HepG2 (cell line): ENCODE data around the gene SFXN2. TPM values are rescaled to one million over a fixed set of nuclear protein-coding genes. Genes with fewer than 3 reads are reported as not detected.

Experiments used
- HHEX ChIP-seq: IDR thresholded peaks from 2 replicates; pipeline ENCODE4 v1.6.1; 2016; ENCODE audit warnings: control low read depth
- KAT2B ChIP-seq: fragments of 150-350 bp; IDR thresholded peaks from 2 replicates; pipeline ENCODE4 v1.6.1; 2014; ENCODE audit warnings: low read depth, low read length, borderline replicate concordance
- LRRFIP1 ChIP-seq: sonication (generic); formaldehyde crosslinking; conservative IDR thresholded peaks from 2 replicates; pipeline ENCODE4 v1.4.0; 2020; ENCODE audit warnings: missing genetic modification reagents
- MAZ ChIP-seq, 2 experiments: sonication (generic) in 1 of 2; formaldehyde crosslinking in 1 of 2; IDR thresholded peaks; 2 replicates each; pipeline versions ENCODE4 v1.5.0 to v1.6.1; 2012 to 2020; ENCODE audit warnings: low read depth in 2 of 2, mild to moderate bottlenecking in 2 of 2, borderline replicate concordance in 1 of 2, improper control_type of control experiment in 1 of 2, low read length in 1 of 2, missing genetic modification reagents in 1 of 2, moderate library complexity in 1 of 2
- NCOA5 ChIP-seq: sonication (generic); formaldehyde crosslinking; IDR thresholded peaks from 2 replicates; pipeline ENCODE4 v1.4.0; 2020; ENCODE audit warnings: missing genetic modification reagents
- NFKBIZ ChIP-seq: IDR thresholded peaks from 2 replicates; pipeline ENCODE4 v1.6.1; 2018; ENCODE audit warnings: missing genetic modification reagents, missing compliant biosample characterization
- POGZ ChIP-seq: sonication (generic); formaldehyde crosslinking; IDR thresholded peaks from 2 replicates; pipeline ENCODE4 v1.4.0; 2020; ENCODE audit warnings: mild to moderate bottlenecking, missing genetic modification reagents
- RXRA ChIP-seq: sonication (generic); formaldehyde crosslinking; IDR thresholded peaks from 2 replicates; pipeline ENCODE4 v1.5.1; 2020; ENCODE audit warnings: missing genetic modification reagents
- SMC3 ChIP-seq: IDR thresholded peaks from 2 replicates; pipeline ENCODE4 v1.6.1; 2011; ENCODE audit warnings: low read length, improper control_type of control experiment
- SSRP1 ChIP-seq: IDR thresholded peaks from 2 replicates; pipeline ENCODE4 v1.6.1; 2016; ENCODE audit warnings: control low read depth
- TEAD3 ChIP-seq: optimal IDR thresholded peaks from 2 replicates; pipeline ENCODE3; 2016; ENCODE audit warnings: borderline replicate concordance
- TSC22D2 ChIP-seq: sonication (generic); formaldehyde crosslinking; IDR thresholded peaks from 2 replicates; pipeline ENCODE4 v1.5.1; 2020; ENCODE audit warnings: missing genetic modification reagents, mild to moderate bottlenecking, borderline replicate concordance
- ZNF138 ChIP-seq: sonication (generic); formaldehyde crosslinking; IDR thresholded peaks from 2 replicates; pipeline ENCODE4 v1.5.0; 2020; ENCODE audit warnings: mild to moderate bottlenecking, low read depth, missing genetic modification reagents
- ZNF431 ChIP-seq: sonication (generic); formaldehyde crosslinking; IDR thresholded peaks from 2 replicates; pipeline ENCODE4 v1.9.0; 2022; ENCODE audit warnings: missing genetic modification reagents, low read depth, mild to moderate bottlenecking, borderline replicate concordance
- ZNF770 ChIP-seq: sonication (generic); formaldehyde crosslinking; IDR thresholded peaks from 2 replicates; pipeline ENCODE4 v1.5.0; 2020; ENCODE audit warnings: mild to moderate bottlenecking, missing genetic modification reagents
- polyA plus RNA-seq, 8 experiments: library from polyadenylated mRNA; depleted of rRNA in 3 of 8; stranded (reverse) in 7 of 8; unstranded in 1 of 8; fragments of >200 nt; fragmentation: Illumina TruSeq in 4 of 8; extraction: Trizol in 4 of 8; gene quantifications; 2 replicates each; pipeline versions ENCODE4 v1.2.1 to v1.2.3, GENCODE V29; 2011 to 2016; ENCODE audit warnings: low read depth in 4 of 8, missing spikeins in 1 of 8, mixed read lengths in 1 of 8; ENCODE audit not compliant: insufficient read depth in 1 of 8
- total RNA-seq, 5 experiments: library from RNA; depleted of rRNA; stranded (reverse); fragments of >200 nt; fragmentation: Illumina TruSeq; extraction: Trizol; gene quantifications; 2 replicates each; pipeline ENCODE4 v1.2.3, GENCODE V29; 2016; ENCODE audit warnings: low read depth in 1 of 5
- TF ChIP-seq, protein P1 (sequence below): IDR thresholded peaks from 2 replicates; pipeline ENCODE4 v1.4.0; 2020; ENCODE audit warnings: mild to moderate bottlenecking, missing genetic modification reagents
- TF ChIP-seq, protein P2 (sequence below): sonication (generic); formaldehyde crosslinking; IDR thresholded peaks from 2 replicates; pipeline ENCODE4 v1.5.0; 2020; ENCODE audit warnings: mild to moderate bottlenecking, missing genetic modification reagents, borderline replicate concordance

The SFXN2 gene
- total and polyA plus RNA-seq, 2 of the 13 experiments (the other 11 are each of a cell fraction or from before 2014, with no cell fraction given) = 12.8 to 21.1 TPM

DNA sequence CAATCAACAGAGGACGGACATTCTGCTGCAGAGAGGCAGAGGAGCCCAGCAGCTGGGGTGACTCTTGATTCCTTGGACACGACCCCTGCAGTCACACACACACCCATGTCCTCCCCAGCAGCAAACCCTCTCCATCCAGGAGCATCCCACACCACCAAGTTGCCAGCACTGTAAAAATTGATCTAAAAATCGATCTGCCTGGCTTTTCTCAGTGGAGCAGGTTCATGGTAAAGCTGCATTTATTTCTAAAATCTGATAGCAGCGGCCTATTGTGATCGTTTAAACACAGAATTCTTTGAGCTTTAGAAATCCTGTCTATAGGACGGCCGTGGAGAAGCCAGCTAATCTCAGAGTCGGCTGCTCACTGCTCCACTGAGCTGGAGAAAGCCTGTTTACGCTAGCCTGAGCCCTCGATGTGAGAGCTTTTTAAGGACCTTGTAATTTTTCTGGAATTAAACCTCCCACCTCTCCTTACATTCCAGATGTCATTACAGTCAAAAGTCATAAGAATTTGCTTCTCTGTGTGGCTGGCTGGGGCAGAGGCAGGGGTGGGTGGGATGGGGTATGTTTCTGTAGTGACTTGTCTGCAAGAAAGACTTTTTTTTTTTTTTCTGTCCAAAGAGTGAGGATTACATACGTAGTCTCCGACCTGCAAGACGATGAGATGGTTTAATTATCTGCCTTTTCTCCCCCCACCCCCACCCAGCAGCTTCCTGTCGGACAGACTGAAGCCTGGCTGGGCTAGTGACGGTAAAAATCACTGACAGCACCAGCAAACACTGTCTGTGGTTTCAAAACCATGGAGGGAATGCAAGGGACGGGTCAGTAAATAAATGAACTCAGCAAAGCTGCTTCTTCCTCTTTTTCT, 38.5 kb upstream of the SFXN2 start (continued):
- no peak for TF ChIP-seq LRRFIP1 (CRISPR knock-in tag)
- peak; percentile 92 for TF ChIP-seq KAT2B
- no peak for TF ChIP-seq HHEX
- TF ChIP-seq NCOA5 = no peak
- TF ChIP-seq, protein P1, sequence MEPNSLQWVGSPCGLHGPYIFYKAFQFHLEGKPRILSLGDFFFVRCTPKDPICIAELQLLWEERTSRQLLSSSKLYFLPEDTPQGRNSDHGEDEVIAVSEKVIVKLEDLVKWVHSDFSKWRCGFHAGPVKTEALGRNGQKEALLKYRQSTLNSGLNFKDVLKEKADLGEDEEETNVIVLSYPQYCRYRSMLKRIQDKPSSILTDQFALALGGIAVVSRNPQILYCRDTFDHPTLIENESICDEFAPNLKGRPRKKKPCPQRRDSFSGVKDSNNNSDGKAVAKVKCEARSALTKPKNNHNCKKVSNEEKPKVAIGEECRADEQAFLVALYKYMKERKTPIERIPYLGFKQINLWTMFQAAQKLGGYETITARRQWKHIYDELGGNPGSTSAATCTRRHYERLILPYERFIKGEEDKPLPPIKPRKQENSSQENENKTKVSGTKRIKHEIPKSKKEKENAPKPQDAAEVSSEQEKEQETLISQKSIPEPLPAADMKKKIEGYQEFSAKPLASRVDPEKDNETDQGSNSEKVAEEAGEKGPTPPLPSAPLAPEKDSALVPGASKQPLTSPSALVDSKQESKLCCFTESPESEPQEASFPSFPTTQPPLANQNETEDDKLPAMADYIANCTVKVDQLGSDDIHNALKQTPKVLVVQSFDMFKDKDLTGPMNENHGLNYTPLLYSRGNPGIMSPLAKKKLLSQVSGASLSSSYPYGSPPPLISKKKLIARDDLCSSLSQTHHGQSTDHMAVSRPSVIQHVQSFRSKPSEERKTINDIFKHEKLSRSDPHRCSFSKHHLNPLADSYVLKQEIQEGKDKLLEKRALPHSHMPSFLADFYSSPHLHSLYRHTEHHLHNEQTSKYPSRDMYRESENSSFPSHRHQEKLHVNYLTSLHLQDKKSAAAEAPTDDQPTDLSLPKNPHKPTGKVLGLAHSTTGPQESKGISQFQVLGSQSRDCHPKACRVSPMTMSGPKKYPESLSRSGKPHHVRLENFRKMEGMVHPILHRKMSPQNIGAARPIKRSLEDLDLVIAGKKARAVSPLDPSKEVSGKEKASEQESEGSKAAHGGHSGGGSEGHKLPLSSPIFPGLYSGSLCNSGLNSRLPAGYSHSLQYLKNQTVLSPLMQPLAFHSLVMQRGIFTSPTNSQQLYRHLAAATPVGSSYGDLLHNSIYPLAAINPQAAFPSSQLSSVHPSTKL (CRISPR knock-in tag) = peak; percentile 36; the same call in 1 of the 2 replicates
- no peak for TF ChIP-seq MAZ (IDR thresholded peaks at IDR 0.05; ENCODE audit: borderline replicate concordance, low read depth, low read length)
- no peak for TF ChIP-seq MAZ (CRISPR knock-in tag; IDR thresholded peaks at IDR 0.05; ENCODE audit: low read depth)
- no peak for TF ChIP-seq NFKBIZ (CRISPR knock-in tag)
- no peak for TF ChIP-seq SMC3
- TF ChIP-seq, protein P2, sequence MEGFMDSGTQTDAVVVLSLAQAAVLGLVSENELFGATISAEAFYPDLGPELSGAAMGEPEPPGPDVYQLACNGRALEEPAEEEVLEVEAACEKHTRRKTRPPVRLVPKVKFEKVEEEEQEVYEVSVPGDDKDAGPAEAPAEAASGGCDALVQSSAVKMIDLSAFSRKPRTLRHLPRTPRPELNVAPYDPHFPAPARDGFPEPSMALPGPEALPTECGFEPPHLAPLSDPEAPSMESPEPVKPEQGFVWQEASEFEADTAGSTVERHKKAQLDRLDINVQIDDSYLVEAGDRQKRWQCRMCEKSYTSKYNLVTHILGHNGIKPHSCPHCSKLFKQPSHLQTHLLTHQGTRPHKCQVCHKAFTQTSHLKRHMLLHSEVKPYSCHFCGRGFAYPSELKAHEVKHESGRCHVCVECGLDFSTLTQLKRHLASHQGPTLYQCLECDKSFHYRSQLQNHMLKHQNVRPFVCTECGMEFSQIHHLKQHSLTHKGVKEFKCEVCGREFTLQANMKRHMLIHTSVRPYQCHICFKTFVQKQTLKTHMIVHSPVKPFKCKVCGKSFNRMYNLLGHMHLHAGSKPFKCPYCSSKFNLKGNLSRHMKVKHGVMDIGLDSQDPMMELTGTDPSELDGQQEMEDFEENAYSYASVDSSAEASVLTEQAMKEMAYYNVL (CRISPR knock-in tag) = no peak
- TF ChIP-seq ZNF138 (CRISPR knock-in tag) = no peak
- peak; percentile 52 for TF ChIP-seq TEAD3 (CRISPR knock-in tag)
- no peak for TF ChIP-seq RXRA (CRISPR knock-in tag)
- no peak for TF ChIP-seq POGZ (CRISPR knock-in tag)
- TF ChIP-seq ZNF431 (CRISPR knock-in tag) = no peak
- TF ChIP-seq SSRP1 = no peak
- TF ChIP-seq ZNF770 (CRISPR knock-in tag) = no peak
- TF ChIP-seq TSC22D2 = no peak
